ENCODE measurements around the gene SRP19.
A peak's percentile ranks its signal among the peaks of the same experiment; 100 is the strongest.
"Not testable (repeated sequence)": the region's sequence is repeated elsewhere in the genome, so short reads cannot be mapped to it uniquely, and the experiment has no call there.

Gene SRP19

DNA sequence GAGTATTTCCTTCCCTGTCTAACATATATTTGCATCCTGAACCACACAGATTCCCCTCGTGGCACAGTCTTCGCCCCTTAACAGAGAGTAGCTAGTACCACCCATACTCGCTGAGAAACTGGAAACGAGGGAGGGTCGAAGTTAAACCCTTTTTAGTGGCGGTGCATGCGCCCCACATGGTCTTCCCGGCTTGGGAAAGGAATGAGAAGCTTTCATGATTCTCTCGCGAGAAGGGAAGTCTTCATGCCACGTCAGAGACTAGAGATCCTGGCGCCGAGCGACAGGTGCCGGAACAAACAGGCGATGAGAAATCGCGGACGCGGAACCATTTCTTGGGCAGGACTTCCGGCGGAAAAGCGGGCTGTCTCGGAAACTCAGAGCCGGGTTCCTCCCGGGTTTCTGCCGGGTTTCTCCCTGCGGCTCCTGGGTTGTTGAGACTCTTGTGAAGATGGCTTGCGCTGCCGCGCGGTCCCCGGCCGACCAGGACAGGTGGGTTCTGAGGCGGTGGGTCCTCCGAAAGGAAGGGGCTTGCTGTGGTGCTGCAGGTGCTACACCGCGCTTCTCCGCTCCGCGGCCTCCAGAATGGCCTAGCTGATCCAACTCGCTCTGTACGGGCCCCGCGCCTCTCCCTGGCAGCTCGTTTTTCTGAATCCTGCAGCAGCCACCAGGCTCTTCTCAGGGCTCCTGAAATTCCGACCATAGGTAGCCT is at the start of gene SRP19:
Gene SRP19 (plus strand): TSS at position 359 of the 709 bp plus-strand sequence. CDS start 90 bp downstream, at position 449.
- DNase-seq, result peak; percentile 94

DNA sequence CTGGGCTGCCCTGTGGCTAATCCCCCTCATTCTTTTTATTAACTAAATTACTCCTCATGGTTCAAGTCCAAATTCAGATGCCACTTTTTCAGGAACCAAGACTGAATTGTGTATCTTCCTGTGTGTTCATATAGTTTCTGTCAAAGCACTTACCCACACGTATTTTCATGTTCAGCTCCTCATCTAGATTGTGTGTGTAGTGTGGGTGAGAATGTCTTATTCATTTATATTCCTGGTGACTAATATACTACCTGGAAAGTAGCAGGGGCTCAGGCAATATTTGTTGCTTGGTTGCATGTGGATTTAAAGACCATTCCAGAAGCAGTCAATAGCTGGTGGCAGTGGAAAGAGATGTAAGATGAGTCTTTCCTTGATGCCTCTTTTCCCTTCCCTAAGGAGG is 48.5 kb upstream of the SRP19 start:
- DNase-seq, result no peak

DNA sequence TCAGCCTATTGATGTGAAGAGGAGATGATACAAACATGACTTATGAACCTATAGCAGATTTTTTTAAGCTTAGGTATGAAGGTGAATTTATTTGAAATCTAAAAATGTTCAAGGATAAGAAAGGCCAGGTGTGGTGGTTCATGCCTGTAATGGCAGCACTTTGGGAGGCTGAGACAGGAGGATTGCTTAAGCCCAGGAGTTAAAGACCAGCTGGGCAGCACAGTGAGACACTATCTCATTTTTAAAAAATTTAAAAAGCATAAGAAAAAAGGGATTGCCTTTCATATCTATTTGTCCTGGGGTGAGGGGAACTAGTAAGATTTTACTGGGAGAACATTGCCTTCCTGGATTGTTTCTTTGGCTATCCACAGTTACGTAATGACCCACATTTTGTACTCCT is 40.8 kb upstream of the SRP19 start:
- DNase-seq, result no peak

DNA sequence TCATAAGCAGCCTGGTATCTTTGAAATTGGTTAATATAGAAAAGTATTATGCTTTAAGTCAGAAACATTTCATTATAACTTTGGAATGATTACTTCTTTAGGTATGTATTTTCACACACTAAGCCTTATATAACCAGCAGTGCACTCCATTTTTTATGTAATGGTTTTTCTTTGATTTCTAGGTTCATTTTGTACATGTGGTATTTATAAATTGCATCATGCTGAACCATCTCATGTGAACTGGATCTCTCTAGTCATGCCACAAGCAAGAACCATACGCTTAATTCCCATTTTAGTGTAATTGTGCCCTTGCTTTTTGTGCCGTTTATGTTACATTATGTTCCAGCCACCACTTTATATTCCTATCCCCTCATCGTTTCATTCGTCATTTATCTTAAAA is 38.6 kb upstream of the SRP19 start:
- no peak for DNase-seq

GRCh38 chr5:112823181-112823580 is 37.9 kb upstream of the SRP19 start:
- DNase-seq, result no peak

DNA sequence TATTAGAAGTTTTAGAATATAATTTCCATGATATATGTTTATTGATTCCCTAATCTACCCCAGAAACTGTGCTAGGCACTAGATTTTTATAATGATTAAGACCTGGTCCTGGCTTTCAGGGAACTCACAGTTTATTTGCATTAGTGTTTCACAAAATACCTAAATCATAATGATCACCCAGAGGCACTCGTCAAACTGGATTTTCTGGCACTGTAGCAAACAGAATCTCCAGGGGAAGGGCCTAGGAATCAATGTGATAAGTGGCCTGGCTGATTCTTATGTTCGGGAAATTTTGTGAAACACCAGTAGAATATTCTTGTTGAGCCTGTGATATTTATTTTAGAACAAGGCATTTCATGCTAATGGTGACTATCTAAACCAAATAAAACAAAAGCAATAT is 37.4 kb upstream of the SRP19 start:
- DNase-seq, result no peak

GRCh38 chr5:112824197-112824596 is 36.9 kb upstream of the SRP19 start:
- DNase-seq, result no peak

DNA sequence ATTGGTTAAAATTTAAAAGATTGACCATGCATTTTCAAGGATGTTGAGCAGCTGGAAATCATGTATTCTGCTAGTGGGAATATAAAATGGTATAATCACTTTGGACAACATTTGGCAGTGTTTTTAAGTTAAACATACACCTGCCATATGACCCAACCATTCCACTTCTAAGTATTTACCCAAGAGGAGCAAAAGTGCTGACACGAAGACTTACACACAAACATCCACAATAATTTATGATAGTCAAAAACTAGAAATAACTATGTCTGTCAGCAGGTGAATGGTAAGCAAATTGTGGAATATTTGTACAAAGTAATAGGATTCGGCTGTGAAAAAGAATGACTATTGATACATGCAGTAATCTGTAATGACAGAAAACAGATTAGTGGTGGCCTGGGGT is 30.7 kb upstream of the SRP19 start:
- no peak for DNase-seq

DNA sequence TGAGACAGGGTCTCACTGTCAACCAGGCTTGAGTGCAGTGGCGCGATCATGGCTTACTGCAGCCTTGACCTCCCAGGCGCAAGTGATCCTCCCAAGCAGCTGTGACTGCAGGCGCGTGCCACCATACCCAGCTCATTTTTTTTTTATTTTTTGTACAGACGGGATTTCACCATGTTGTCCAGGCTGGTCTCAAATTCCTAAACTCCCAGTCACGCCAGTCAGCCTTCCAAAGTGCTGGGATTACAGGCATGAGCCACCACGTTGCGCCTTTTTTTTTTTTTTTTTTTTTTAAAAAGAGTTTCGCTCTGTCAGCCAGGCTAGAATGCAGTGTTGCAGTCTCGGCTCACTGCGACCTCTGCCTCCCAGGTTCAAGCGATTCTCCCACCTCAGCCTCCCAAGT is 27.1 kb upstream of the SRP19 start:
- no peak for DNase-seq

GRCh38 chr5:112844489-112844888 is 16.6 kb upstream of the SRP19 start:
- DNase-seq, result no peak

GRCh38 chr5:112846556-112846955 is 14.5 kb upstream of the SRP19 start:
- no peak for DNase-seq

DNA sequence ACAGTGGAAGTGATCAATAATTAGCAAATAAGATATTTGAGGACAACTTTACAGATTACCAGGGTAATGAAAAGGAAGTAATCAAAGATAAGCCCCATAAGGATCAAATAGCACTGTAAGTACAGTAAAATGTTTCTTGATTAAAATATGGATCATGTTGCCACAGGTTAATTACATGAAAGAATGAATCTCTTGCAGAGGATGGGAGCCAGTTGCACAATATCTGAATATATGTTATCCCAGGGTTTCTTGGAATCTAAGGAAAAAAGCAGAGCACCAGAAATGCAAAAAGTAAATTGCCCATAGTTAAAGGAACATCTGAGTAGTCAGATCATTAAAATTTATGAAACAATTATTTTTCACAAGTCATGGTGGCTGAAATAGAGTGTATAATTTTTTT is 13.8 kb upstream of the SRP19 start:
- DNase-seq, result no peak

DNA sequence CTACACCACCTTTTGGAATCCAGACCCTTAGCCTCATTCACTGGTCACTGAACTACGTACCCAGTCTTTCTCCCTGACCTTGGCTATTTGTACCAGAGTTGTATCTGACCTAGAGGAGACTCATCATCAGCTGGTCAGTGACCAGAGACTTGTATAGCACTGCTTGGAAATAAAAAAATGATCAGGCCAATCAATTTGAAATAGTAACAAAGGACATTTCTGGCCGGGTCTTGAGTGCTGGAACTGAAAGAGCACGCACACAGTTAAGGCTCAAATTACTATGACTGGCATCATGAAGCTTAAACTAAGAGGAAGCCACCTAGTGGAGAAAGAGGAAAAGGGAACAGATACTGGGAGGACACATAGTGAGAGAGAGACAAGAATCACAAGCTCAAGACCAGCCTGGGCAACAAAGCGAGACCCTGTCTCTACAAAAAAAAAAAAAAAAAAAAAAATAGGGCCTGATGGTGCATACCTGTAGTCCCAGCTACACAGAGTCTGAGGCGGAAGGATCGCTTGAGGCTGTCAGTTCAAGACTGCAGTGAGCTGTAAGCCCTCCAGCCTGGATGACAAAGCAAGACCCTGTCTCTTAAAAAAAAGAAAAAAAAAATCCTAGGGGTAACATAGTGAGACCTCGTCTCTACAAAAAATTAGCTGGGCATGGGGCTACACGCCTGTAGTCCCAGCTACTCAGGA is 12.8 kb upstream of the SRP19 start:
- DNase-seq, result no peak

DNA sequence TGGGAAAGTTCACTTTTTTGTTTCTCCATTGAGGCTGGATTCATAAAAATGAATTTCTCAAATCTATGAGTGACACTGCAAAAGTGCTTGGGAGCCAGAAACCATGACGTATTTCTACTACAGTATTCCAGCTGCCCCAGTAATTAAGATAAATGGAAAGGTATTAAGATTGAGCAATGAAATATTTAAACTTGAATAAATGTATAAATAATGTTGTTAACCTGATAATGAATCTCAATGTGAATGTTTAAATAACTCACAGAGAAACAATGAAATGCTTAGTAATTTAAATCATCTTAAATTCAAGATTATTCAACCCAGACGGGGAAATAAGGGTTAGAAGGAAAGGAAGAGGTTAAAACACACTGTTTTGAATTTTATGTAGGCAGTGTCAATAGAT is 11.2 kb upstream of the SRP19 start:
- no peak for DNase-seq

DNA sequence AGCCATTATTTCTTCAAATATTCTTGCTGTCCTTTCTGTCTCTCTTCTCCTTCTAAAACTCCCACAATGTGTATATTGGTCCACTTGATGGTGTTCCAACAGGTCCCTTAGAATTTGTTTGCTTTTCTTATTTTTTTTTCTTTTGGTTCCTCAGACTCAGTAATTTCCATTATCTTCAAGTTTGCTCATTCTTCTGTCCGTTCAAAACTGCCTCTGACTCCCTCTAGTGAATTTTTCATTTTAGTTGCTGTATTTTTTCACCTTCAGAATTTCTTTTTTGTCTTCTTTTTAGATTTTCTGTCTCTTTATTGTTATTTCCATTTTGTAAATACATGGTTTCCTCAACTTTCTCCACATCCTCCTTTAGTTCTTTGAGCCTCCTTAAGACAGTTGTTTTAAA is 6.4 kb upstream of the SRP19 start:
- DNase-seq, result no peak

GRCh38 chr5:112857866-112858265 is 3.2 kb upstream of the SRP19 start:
- no peak for DNase-seq

DNA sequence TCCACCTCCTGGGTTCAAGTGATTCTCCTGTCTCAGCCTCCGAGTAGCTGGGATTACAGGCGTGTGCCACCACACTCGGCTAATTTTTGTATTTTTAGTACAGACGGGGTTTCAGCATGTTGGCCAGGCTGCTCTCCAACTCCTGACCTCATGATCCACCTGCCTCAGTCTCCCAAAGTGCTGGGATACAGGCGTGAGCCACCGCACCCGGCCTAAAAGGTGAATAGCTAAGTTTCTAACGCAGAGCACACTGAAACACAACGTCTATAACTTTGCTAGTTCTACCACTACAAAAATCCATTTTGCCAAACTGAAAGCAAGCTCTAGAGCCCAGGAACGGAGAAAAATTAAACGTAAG is 537 bp upstream of the SRP19 start:
- not testable (repeated sequence) for DNase-seq

DNA sequence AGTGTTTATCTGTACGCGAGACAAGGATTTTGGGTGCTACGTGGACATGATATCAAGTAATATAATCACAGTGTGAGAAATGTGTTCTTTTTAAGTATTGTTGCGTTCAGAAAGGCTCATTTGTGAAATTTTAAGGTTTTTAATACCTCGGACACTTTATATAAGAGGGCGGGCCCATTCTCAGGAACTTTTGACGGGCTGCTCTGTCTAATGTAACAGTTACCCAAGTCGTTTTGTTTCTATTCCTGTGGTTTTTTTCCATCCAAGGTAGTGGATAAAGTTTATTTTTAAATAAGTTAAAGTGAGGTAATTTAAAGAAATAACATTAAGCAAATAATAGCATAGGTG is 525 bp downstream of the SRP19 start:
- DNase-seq, result no peak

DNA sequence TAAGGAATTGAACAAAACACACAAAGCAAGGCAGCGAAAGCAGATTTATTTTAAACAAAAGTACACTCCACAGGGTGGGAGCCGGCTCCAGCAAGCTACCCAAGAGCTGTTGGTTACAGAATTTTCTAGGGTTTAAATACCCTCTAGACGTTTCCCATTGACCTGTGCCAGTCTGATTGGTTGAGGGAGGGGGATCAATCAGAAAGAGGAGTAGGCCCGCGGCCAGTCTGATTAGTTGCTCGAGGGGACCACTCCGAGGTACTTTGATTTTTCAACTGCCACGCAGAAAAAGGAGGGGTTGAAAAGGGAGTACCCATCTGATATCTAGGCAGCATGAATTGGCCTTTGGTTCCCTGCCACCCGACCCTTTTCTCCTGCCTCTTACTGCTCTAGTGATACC is 998 bp downstream of the SRP19 start:
- DNase-seq, result no peak

DNA sequence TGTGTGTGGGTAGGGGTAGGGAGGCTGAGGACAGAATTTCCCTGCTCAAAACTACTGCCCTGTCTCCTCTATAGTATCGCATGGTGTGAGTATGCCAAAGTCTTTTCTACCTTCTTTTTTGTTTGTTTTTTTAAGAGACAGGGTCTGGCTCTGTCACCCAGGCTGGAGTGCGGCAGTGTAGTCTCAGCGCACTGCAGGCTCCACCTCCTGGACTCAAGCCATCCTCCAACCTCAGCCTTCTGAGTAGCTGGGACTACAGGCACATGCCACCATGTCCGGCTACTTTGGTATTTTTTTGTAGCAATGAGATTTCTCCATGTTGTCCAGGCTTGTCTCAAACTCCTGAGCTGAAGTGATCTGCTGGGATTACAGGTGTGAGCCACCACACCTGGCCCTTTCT is 2.5 kb downstream of the SRP19 start:
- no peak for DNase-seq

GRCh38 chr5:112865128-112865527 is 4.0 kb downstream of the SRP19 start:
- DNase-seq, result no peak

DNA sequence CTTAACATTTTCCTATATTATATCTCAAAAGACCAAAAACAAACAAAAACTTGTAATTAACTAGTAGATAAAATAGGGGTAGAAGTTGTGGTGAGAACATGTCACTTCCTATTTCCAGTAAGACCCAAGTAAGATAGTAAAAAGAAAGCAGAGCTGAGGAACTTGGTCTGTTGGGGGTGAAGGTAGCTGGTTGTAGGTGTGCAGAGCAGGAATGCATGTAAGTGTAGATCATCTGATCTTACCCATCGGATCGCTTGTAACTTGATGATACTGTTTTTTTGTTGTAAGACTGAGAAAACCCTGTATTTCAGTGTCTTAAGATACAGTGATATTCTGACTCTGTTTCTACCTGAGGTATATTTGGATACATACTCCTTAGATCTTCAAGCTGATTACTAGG is 5.7 kb downstream of the SRP19 start:
- DNase-seq, result no peak

- DNase-seq, result no peak
These were observed 6.3 kb downstream of the SRP19 start for GRCh38 chr5:112867411-112867810.

- DNase-seq, result no peak
These were observed 8.9 kb downstream of the SRP19 start for GRCh38 chr5:112869948-112870347.

DNA sequence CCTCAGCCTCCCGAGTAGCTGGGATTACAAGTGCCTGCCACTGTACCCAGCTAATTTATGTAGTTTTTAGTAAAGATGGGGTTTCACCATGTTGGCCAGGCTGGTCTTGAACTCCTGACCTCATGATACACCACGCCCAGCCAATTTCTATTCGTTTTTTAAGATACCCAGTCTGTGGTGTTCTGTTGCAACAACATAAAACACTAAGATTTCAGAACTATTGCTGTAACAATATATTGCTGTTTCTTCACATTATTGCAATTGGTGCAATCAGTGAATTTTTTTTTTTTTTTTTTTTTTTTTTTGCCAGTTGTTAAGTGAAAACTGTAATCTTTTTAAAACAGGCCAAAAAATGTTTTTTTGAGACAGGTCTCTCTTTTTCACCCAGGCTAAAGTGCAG is 9.9 kb downstream of the SRP19 start:
- no peak for DNase-seq
